HG02798 (cell line): ENCODE measurements around the gene TMPRSS3.

Source experiments
- ATAC-seq: cut with Tn5 transposase; IDR thresholded peaks from one replicate; pipeline ENCODE4 v1.9.1; 2021; ENCODE audit warnings: mild to moderate bottlenecking; ENCODE audit not compliant: unreplicated experiment, poor library complexity

TMPRSS3 gene

DNA sequence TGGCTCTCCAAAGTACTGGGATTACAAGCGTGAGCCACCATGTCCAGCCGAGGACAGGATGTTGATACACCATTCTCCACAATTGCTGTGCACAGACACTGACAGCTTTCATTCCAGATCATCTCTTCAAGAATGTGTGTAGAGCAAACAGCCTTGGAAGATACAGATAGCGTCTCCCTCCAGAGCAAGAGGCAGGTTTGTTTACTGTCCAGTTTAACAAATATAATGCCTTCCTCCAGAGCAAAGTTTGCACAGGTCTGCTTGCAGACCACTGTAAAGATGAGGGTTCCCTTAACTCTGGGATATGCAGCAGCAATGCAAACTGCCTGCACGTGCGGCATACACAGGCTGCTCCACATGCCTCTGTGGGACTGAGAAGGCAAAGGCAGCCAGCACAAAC lies 4.6 kb downstream of the TMPRSS3 start:
- no peak for ATAC-seq

- ATAC-seq, result no peak
These were observed 5.2 kb downstream of the TMPRSS3 start for GRCh38 chr21:42390696-42391095.

DNA sequence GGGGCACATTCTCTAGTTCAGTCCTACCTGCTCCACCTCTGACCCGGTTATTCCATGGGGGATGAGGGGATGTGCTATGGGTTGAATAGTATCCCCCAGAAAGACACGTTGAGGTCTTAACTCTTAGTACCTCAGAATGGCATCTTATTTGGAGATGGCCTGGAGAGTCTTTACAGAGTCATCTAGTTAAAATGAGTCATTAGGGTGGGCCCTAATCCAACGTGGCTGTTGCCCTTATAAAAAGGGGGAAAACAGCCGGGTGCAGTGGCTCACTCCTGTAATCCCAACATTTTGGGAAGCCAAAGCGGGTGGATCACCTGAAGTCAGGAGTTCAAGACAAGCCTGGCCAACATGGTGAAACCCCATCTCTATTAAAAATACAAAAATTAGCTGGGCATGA lies 5.7 kb downstream of the TMPRSS3 start:
- ATAC-seq, result no peak

GRCh38 chr21:42389449-42389835 lies 6.4 kb downstream of the TMPRSS3 start:
- no peak for ATAC-seq

DNA sequence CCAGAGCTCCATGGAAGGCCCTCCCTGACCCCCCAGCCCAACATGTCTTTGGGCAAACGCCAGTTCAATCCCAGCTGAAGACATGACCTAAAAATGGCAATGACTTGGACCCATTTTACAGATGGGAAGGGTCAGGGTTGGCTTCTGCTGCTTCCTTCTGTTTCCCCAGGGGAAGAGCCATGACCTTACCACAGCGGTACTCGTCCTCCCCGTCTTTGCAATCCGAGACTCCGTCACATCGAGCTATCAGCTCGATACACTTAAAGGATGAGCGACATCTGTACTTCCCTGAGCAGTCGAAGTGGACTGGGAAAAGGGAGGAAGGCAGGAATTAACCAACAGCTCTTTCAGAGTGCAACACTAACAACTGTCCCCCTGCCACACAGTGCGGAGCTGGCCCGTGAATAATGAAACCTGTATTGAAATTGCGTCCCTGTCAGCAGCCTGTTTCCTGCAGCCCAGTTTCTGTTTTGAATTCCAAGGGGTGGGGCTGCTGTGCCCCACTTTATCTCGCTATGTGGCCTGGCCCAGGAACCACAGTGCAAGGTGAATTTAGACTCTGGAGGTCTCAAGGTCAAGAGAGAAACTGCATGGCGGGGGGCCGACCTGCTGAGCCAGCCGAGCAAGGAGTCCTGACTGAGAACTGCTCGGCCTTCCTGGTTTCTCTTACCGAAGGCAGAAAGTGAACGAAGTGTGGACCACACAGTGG lies 7.0 kb downstream of the TMPRSS3 start:
- no peak for ATAC-seq

- ATAC-seq, result no peak
These were observed 8.0 kb downstream of the TMPRSS3 start for GRCh38 chr21:42387843-42388340.

DNA sequence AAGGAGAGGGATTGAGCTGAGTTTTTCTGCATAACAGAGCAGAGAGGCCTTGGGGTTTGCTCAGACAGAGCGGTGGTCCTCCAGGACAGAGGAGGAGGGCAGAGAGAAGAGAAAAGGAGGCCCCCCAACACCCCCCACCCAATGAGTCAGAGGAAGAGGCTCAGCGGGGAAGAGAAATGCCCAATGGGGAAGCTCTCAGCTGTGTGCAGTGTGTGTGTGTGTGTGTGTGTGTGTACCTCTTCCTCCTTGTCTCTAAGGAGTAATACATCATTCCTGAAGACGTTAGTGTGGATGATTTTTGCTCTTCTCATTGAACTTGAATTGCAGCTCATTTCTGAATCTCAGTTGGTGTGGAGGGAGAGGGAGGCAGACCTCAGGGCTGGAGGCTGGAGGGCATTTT lies 8.7 kb downstream of the TMPRSS3 start:
- no peak for ATAC-seq

GRCh38 chr21:42386034-42386591 lies 9.7 kb downstream of the TMPRSS3 start:
- ATAC-seq, result no peak

DNA sequence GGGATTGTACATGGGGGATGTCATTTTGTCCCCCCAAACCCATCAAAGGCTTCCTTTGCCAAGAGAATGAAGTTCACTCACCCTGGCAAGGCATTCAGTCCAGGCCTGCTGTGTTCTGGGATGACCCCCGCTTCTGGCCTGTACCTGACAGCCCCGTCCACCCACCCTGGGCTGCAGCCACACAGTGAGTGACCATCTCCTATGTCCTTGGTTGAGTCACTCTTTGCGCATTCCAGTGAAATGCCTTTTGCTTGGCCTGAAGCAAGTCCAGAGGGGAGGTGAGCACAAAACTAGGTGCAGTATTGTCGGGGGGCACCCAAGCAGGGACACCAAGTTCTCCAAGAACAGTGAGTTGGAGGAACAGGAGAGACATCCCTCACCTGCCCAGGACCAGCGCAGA lies 10.2 kb downstream of the TMPRSS3 start:
- no peak for ATAC-seq

- ATAC-seq, result no peak
These were observed 10.9 kb downstream of the TMPRSS3 start for GRCh38 chr21:42384989-42385388.

DNA sequence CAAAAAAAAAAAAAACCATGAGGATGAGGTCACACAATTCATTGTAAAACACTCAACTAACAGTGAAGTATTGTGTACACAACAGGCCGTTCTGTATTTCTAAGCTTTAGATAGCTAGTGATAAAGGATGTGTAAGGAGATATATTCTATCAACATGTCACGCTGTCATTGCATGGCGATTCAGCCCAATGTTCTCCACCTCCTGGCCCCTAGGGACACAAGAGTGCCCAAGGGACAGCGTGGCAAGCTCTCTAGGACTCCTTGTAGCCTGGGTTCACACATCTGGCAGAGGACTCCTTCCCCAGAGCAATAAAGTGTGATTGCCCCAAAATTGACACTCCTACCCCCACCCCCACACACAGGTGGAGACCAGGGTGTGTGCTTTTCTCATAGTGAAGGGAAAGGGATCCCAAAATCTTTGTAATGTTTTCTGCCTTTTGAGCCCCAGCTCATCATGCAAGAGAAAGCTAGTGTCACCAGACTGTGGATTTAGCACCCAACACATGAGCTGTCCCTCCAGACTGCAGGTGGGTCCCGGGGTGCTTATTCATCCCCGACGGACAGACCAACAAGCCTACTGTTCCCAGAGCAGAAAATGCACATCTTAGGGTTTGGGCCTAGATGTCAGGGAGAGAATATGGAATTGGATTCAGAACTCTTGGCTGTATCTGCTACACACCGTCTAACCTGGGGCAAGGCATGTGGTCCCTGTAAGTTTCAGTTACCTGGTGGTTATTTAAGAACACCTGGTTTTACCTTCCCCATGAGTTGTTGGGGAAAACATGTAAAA lies 11.5 kb downstream of the TMPRSS3 start:
- ATAC-seq, result no peak

DNA sequence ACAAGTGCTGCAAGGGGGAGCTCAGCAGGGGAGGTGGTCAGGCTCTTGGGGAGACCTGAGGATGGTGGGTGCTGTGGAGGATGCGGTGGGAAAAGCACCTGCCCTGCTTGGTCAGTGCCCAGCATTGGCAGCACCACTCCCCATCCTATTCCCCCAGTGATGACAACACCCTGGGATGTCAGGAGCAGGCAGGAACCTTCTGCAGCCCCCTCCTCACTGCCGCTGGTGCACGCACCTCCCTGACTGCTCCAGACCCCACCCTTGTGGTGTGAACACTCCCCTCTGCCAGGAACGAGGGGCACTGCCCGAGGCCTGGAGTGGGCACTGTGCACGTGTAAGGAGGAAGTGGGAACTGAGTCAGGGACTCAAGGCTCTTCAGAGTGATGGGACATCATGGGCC lies 12.5 kb downstream of the TMPRSS3 start:
- no peak for ATAC-seq

GRCh38 chr21:42382915-42383314 lies 12.9 kb downstream of the TMPRSS3 start:
- no peak for ATAC-seq

GRCh38 chr21:42381347-42381984 lies 14.4 kb downstream of the TMPRSS3 start:
- ATAC-seq, result no peak

DNA sequence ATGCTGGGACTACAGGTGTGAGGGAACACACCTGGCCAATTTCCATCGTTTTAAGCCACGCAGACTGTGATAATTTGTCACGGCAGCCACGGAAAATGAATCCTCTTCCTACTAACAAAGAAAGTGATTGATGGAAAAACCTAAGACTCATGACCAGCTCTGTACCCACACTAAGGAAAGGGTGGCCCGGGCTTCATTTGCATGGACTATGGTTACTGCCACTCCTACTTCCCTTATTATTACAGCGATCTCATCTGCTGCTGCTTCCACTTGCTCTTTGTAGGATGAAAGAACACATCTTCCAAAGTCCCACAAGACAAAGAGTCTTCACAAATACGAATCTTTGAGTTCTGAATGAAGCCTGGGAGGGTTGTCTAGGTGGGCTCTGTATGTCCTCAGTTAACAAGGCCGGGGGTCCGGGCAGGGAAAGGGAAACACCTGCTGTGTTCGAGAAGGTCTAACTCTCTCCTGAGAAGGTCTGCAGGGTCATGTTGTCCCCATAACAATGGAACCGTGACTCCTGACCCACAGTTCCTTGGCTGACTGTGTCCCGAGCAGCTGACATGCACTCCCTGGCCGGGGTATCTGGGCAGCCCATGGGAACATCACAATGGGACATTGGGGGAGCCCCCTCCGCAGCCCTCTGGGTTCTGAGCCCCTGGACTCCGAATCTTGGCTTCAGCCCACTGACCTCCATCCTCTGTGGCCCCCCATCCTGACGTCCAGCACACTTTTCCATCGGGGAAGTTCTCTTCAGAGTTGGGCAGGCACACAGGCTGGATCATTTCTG lies 16.2 kb downstream of the TMPRSS3 start:
- ATAC-seq, result no peak

DNA sequence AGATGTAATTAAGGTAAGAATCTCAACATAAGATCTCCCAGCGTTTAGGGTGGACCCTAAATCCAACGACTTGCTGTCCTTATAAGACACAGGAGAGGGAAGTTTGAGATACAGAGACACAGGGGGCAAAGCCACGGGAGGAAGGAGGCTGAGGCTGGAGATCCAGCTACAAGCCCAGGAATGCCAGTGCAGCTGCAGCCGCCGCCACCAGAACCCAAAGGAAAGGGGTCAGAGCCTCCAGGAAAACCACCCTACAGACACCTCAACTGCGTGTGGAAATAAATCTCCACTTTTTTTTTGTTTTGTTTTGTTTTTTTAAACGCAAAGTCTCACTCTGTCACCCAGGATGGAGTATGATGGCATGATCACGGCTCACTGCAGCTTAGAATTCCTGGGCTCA lies 17.4 kb downstream of the TMPRSS3 start:
- ATAC-seq, result no peak

GRCh38 chr21:42377951-42378340 lies 17.9 kb downstream of the TMPRSS3 start:
- ATAC-seq, result no peak

DNA sequence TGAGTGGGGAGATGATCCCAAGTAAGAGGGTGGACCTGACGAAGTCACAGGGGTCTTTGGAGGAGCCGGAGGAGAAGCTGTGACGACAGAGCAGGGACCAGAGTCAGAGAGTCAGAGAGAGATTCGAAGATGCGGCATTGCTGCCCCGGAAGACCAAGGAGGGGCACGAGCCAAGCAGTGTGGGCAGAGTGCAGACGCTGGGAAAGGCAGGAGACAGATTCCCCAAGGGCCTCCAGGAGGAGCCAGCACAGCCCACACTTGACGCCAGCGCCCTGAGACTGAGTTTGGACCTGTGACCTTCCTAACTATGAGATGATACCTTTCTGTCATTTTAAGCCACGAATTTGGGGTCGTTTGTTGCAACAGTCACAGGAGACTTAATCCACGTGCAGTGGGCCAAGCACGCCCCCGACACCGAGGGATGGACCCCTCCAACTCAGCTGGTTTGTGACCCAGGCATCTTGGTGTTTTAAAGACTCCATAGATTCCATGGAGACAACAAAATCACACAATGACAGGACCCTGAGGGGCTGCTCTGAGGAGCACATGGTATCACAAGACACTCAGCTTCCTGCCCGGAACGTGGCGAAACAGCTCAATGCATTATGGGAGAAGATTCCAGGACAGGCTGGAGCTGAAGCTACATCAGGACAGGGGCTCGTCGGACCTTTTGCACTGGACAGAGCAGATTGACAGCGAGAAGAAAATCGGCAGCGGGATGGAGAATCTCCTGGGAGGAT lies 18.5 kb downstream of the TMPRSS3 start:
- no peak for ATAC-seq

DNA sequence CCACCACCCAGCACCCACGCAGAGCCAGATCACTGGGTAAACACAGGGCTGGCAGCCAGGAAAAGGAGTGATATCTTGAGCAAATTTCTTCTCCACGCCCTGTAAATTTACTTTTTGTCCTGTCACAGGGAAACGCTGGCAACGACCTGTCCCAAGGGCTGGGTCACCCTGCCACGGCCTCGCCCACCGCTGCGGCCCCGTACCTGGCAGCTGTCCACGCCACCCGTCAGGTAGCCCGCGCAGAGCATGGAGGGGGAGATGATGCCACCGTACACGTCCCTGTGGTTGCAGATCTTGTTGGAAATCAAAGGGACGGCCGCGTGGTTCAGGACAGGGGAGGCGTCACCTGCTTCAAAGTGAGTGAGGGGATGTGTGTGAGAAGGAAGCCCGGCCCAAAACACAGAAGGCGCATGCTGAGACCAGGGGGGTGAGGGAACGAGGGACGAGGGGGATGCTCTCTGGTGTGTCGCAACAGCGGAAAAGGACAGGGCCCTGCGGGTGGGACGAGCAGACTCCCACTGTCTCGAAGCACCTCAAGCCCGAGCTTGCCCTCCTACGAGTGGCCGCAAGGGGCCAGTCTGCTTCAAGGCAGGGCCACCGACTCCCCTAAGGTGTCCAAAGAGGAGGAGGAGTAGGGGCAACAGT lies 19.4 kb downstream of the TMPRSS3 start:
- no peak for ATAC-seq
